GM12875 (cell line): ENCODE results near the gene SPECC1L.
"Not testable (repeated sequence)": the region's sequence is repeated elsewhere in the genome, so short reads cannot be mapped to it uniquely, and the experiment has no call there.

Experiments used
- H3K4me3 ChIP-seq: one replicate; pipeline ENCODE4 v1.5.1; 2011; ENCODE audit warnings: low read depth, low read length, control low read depth
- CTCF ChIP-seq: IDR thresholded peaks from 2 replicates; pipeline ENCODE4 v1.5.1; 2011; ENCODE audit warnings: low read depth, mild to moderate bottlenecking, control low read depth, inconsistent platforms, low read length, moderate library complexity, borderline replicate concordance; ENCODE audit not compliant: insufficient read depth

Gene SPECC1L

GRCh38 chr22:24291515-24292201, 21.0 kb downstream of the SPECC1L start:
- no peak for TF ChIP-seq CTCF
- H3K4me3 ChIP-seq = no peak overlapping the region

GRCh38 chr22:24292202-24292830, 21.7 kb downstream of the SPECC1L start:
- H3K4me3 ChIP-seq = not testable (repeated sequence)

DNA sequence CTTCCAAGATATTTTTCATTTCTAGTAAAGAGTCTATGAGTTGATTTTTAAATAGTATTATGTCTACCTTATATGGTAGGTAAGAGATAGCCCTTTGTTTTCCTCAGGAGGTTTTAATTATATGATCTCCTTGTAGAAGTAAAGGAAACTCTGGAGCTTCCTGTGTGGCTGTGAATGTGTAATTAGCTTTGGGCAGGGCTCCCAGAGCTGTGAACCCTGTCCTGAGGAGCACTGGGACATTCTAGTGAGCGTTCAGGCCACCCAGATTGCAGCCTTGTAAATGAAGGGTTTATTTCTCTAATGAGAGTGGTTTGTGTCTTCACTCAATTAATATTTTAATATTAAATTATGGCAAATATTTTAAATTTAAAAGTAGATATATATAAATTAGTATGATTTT, 24.3 kb downstream of the SPECC1L start:
- H3K4me3 ChIP-seq = not testable (repeated sequence)

DNA sequence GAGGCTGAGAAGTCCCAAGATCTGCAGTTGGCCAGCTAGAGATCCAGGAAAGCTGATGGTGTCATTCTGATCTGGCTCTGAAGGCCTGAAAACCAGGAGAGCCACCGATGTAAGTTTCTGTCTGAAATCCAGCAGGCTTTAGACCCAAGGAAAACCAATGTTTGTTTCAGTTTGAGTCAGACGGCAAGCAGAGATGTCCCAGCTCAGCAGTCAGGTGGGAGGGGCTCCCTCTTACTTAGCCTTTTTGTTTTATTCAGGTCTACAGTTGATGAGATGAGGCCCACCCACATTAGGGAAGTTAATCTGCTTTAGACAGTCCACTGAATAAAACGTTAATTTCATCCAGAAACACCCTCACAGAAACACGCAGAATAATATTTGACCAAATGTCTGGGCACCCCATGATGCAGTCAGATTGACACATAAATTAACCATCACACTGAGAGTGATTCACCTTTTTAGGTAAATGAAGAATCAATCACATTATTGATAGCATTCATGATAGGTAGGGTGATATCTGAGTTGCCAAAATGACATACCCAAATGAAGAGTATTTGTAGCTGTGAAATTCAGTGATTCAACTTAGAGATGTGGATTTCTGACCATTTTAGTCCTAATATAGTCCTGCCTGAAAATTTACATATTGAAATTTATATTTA, 28.0 kb downstream of the SPECC1L start:
- not testable (repeated sequence) for H3K4me3 ChIP-seq

- H3K4me3 ChIP-seq = not testable (repeated sequence)
These were observed 29.9 kb downstream of the SPECC1L start for GRCh38 chr22:24300522-24300921.

- TF ChIP-seq CTCF = no peak
- H3K4me3 ChIP-seq = no peak overlapping the region
These were observed 32.0 kb downstream of the SPECC1L start for GRCh38 chr22:24302591-24302990.

- H3K4me3 ChIP-seq = no peak overlapping the region
- TF ChIP-seq CTCF = no peak
These were observed 32.4 kb downstream of the SPECC1L start for GRCh38 chr22:24303007-24303406.

DNA sequence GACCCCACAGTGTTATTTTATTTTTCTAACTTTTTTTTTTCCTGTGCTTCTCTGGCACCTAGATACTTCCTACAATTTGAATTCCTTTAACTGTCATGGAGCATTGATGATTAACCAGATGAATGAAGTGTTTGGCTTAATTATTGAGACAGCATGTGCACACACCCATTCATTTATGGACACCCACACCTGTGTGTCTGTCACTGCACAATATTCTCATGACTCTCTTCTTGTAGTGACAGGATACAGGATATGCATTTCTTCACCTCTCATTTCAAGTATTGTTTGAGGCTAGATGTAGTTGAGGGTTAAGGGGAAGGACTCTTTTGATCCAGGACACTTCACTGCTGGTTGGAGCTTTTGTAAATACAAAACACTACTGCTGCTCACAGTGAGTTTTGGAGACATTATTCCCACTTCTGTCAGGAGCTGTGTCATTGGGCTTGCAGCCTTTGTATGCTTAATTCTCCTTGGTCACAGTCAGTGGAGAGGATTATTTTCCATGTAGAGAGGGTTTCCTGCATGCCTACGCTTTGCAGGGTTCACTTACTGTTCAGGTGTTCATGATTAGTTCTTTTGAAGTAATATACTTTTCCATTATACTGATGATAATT, 33.5 kb downstream of the SPECC1L start:
- no peak for TF ChIP-seq CTCF
- no peak overlapping the region for H3K4me3 ChIP-seq

GRCh38 chr22:24305260-24305692, 34.6 kb downstream of the SPECC1L start:
- TF ChIP-seq CTCF = no peak
- H3K4me3 ChIP-seq = no peak overlapping the region
